ENCODE results near the gene FOXP1. TPM values are rescaled to one million over a fixed set of nuclear protein-coding genes. Genes with fewer than 3 reads are reported as not detected.

FOXP1 gene
- total and polyA plus RNA-seq, 9 of the 15 experiments (the other 6 are each of a cell fraction or from before 2014, with no cell fraction given), result 7.7 to 34.5 (median 13.7) TPM

- FAIRE-seq, result no peak
- no peak for DNase-seq (ENCODE audit: extremely low read depth in 1 of 4, low spot score in 3 of 4)
- WGBS (ENCODE audit: insufficient coverage, low coverage, missing lambda C conversion rate), result 75% methylated on average over 1 of the region's 1 CpG
- H4K20me1 ChIP-seq (replicated peaks; ENCODE audit: control insufficient read depth, insufficient read depth, low read length), result no peaks in the 10 kb centered on the region
- intact Hi-C loops (cut with micrococcal nuclease), result no loop called here
- no peak overlapping the region for H3K27ac ChIP-seq (ENCODE audit: extremely low read depth, low read depth, low read length)
- peaks cover 0 to 8% of the 10 kb centered on the region in 2 experiments; a peak in 4 of 5 replicates for H3K4me1 ChIP-seq (replicated peaks in 1 of 2; ENCODE audit: control insufficient read depth in 2 of 2, insufficient read depth in 2 of 2, low read length in 2 of 2)
- no peaks in the 10 kb centered on the region for H3K79me2 ChIP-seq (ENCODE audit: control insufficient read depth, insufficient read depth, low read length)
- no peaks in the 10 kb centered on the region for H3K9me1 ChIP-seq (ENCODE audit: control insufficient read depth, insufficient read depth, low read length)
- no peak for ATAC-seq
- no peaks in the 10 kb centered on the region for H3K9me3 ChIP-seq (replicated peaks; ENCODE audit: control insufficient read depth, insufficient read depth, low read depth, low read length)
- BruUV-seq (replicated peaks), result no TSS peak
- no peak overlapping the region for H3K4me3 ChIP-seq
- CTCF ChIA-PET (ENCODE audit: low intra/inter-chr PET ratio), result no interaction called here
- no peak overlapping the region for H3K9ac ChIP-seq (ENCODE audit: insufficient read depth in 1 of 2, low read depth in 2 of 2, low read length in 2 of 2)
- H2AFZ ChIP-seq (ENCODE audit: low read depth, low read length), result no peak overlapping the region
- no peaks in the 10 kb centered on the region for H3K36me3 ChIP-seq (ENCODE audit: control insufficient read depth, insufficient read depth, low read length)
- in situ Hi-C loops (cut with MboI), result no loop called here
- no peaks in the 10 kb centered on the region for H3K27me3 ChIP-seq (ENCODE audit: control insufficient read depth in 2 of 2, insufficient read depth in 2 of 2, low read length in 2 of 2)
- no peak overlapping the region for H3K4me2 ChIP-seq (ENCODE audit: insufficient read depth, low read length)
- POLR2A ChIA-PET, result no interaction called here
- TF ChIP-seq ZNF217 (CRISPR knock-in tag; IDR thresholded peaks at IDR 0.05) (no peak), HNRNPLL (IDR thresholded peaks at IDR 0.05; ENCODE audit: low read depth, low read length, poor library complexity, severe bottlenecking) (no peak), KAT2B (IDR thresholded peaks at IDR 0.05; ENCODE audit: low read depth, low read length) (no peak), CTCFL (IDR thresholded peaks at IDR 0.05; ENCODE audit: borderline replicate concordance, insufficient read depth, low read depth, low read length, poor library complexity, severe bottlenecking) (no peak), ZNF3 (CRISPR knock-in tag; IDR thresholded peaks at IDR 0.05) (no peak), NCOR1 (IDR thresholded peaks at IDR 0.05) (no peak)
- TF ChIP-seq, protein P1, sequence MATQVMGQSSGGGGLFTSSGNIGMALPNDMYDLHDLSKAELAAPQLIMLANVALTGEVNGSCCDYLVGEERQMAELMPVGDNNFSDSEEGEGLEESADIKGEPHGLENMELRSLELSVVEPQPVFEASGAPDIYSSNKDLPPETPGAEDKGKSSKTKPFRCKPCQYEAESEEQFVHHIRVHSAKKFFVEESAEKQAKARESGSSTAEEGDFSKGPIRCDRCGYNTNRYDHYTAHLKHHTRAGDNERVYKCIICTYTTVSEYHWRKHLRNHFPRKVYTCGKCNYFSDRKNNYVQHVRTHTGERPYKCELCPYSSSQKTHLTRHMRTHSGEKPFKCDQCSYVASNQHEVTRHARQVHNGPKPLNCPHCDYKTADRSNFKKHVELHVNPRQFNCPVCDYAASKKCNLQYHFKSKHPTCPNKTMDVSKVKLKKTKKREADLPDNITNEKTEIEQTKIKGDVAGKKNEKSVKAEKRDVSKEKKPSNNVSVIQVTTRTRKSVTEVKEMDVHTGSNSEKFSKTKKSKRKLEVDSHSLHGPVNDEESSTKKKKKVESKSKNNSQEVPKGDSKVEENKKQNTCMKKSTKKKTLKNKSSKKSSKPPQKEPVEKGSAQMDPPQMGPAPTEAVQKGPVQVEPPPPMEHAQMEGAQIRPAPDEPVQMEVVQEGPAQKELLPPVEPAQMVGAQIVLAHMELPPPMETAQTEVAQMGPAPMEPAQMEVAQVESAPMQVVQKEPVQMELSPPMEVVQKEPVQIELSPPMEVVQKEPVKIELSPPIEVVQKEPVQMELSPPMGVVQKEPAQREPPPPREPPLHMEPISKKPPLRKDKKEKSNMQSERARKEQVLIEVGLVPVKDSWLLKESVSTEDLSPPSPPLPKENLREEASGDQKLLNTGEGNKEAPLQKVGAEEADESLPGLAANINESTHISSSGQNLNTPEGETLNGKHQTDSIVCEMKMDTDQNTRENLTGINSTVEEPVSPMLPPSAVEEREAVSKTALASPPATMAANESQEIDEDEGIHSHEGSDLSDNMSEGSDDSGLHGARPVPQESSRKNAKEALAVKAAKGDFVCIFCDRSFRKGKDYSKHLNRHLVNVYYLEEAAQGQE (IDR thresholded peaks at IDR 0.05; ENCODE audit: borderline replicate concordance), result no peak
- TF ChIP-seq, protein P1 (CRISPR knock-in tag; IDR thresholded peaks at IDR 0.05; ENCODE audit: low read depth), result no peak
- TF ChIP-seq, protein P2, sequence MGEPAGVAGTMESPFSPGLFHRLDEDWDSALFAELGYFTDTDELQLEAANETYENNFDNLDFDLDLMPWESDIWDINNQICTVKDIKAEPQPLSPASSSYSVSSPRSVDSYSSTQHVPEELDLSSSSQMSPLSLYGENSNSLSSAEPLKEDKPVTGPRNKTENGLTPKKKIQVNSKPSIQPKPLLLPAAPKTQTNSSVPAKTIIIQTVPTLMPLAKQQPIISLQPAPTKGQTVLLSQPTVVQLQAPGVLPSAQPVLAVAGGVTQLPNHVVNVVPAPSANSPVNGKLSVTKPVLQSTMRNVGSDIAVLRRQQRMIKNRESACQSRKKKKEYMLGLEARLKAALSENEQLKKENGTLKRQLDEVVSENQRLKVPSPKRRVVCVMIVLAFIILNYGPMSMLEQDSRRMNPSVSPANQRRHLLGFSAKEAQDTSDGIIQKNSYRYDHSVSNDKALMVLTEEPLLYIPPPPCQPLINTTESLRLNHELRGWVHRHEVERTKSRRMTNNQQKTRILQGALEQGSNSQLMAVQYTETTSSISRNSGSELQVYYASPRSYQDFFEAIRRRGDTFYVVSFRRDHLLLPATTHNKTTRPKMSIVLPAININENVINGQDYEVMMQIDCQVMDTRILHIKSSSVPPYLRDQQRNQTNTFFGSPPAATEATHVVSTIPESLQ (CRISPR knock-in tag; IDR thresholded peaks at IDR 0.05), result no peak
Observed at GRCh38 chr3:71446734-71447133, 136.8 kb downstream of the FOXP1 start.
